GM19395 (cell line): ENCODE measurements around the gene SYNGR1.
"Not testable (repeated sequence)": the region's sequence is repeated elsewhere in the genome, so short reads cannot be mapped to it uniquely, and the experiment has no call there.

Experiments
- ATAC-seq: cut with Tn5 transposase; IDR thresholded peaks from one replicate; pipeline ENCODE4 v1.9.1; 2021; ENCODE audit warnings: mild to moderate bottlenecking, moderate library complexity; ENCODE audit not compliant: unreplicated experiment

SYNGR1 gene

GRCh38 chr22:39405346-39406085 is 55.7 kb downstream of the SYNGR1 start:
- no peak for ATAC-seq

GRCh38 chr22:39408173-39408572 is 58.4 kb downstream of the SYNGR1 start:
- ATAC-seq = no peak

GRCh38 chr22:39408807-39409206 is 59.0 kb downstream of the SYNGR1 start:
- no peak for ATAC-seq

- ATAC-seq = no peak
Measured at GRCh38 chr22:39409516-39410029, 59.8 kb downstream of the SYNGR1 start.

- ATAC-seq = no peak
Measured at GRCh38 chr22:39410264-39410663, 60.5 kb downstream of the SYNGR1 start.

- not testable (repeated sequence) for ATAC-seq
Measured at GRCh38 chr22:39411828-39412365, 62.1 kb downstream of the SYNGR1 start.

- not testable (repeated sequence) for ATAC-seq
Measured at GRCh38 chr22:39413204-39413603, 63.4 kb downstream of the SYNGR1 start.

GRCh38 chr22:39414377-39414776 is 64.6 kb downstream of the SYNGR1 start:
- no peak for ATAC-seq

GRCh38 chr22:39414886-39415285 is 65.1 kb downstream of the SYNGR1 start:
- ATAC-seq = no peak

GRCh38 chr22:39415506-39415905 is 65.7 kb downstream of the SYNGR1 start:
- ATAC-seq = no peak

GRCh38 chr22:39416319-39416718 is 66.5 kb downstream of the SYNGR1 start:
- ATAC-seq = no peak

GRCh38 chr22:39417641-39418040 is 67.8 kb downstream of the SYNGR1 start:
- no peak for ATAC-seq

- ATAC-seq = no peak
Measured at GRCh38 chr22:39418696-39419095, 68.9 kb downstream of the SYNGR1 start.

GRCh38 chr22:39419096-39419495 is 69.3 kb downstream of the SYNGR1 start:
- ATAC-seq = no peak

GRCh38 chr22:39419911-39420310 is 70.1 kb downstream of the SYNGR1 start:
- no peak for ATAC-seq

GRCh38 chr22:39421691-39422090 is 71.9 kb downstream of the SYNGR1 start:
- ATAC-seq = no peak

- no peak for ATAC-seq
Measured at GRCh38 chr22:39422101-39422500, 72.3 kb downstream of the SYNGR1 start.

- ATAC-seq = no peak
Measured at GRCh38 chr22:39422721-39423120, 72.9 kb downstream of the SYNGR1 start.

GRCh38 chr22:39423976-39424375 is 74.2 kb downstream of the SYNGR1 start:
- no peak for ATAC-seq

- no peak for ATAC-seq
Measured at GRCh38 chr22:39426380-39427043, 76.7 kb downstream of the SYNGR1 start.

GRCh38 chr22:39427751-39428596 is 78.2 kb downstream of the SYNGR1 start:
- no peak for ATAC-seq
